NCI-H524 treated with DMSO at 0.1 percent for 48 hours (cell line): ENCODE results near the gene PLXNA2.

Source experiments
- DNase-seq: peaks from one replicate; lab custom pipeline; 2025; lab: John Stamatoyannopoulos, UW

The PLXNA2 gene

DNA sequence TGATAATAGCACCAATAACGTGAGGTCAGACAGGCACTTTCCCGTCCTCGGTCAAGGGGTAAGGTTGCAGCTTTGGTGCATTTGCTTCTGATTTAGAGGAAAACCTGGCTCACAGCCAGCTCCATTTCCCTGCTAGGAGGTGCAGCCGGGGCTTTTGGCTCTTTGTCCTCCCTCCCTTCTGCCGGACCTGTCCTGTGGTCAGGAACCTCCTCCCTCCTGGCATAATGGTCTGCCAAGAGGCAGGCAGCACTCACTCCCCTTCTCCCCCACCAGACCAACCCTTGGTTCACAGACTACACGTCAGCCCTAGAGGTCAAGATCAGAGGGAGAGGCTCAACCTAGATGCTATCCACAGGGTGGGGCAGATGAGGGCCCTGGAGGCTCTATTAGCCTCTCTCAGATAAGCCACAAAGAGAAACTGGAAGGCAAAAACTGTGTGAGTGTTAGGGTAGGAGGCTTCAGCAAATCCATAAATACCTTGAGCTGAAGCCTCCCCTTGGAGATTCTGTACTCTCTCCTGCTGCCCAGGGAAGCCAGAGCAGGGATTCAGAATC, 64.8 kb downstream of the PLXNA2 start:
- DNase-seq: no peak

DNA sequence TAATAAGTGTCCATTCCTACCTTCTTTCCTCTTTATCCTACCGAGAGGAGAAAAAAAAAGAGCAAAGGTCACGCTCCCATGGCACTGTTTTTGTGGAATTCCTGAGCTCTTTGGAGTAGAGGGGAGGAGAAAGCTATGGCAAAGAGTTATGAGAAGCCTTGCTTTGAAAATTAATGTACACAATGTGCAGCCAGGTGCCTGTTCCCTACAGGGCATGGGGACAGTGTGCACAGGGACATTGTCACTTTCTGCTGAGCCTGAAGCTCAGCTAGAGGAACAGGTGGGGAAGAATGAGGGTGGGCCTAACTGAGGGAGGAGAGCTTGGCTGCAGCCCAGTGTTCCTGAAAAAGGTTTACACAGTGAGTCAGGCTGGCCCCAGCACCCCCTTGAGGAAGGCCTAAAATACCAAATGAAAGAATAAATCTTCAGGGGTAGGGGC, 66.1 kb downstream of the PLXNA2 start:
- DNase-seq: no peak

DNA sequence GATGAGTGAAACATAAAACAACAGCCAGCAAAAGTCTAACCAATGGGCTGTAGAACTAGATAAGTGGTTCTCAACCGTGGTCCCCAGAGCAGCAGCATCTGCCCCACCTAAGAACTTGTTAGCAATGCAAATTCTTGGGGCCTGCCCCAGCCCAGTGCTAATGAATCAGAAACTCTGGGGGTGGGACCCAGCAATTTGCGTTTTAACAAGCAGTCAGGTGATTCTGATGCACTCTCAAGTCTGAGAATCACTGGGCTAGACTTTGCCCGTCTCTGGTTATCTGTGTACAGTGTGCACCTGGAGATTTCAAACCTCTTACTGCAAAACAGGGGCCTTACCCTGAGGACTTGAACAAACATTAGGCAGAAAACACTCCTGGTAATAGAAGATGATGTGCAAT, 66.5 kb downstream of the PLXNA2 start:
- DNase-seq: no peak

DNA sequence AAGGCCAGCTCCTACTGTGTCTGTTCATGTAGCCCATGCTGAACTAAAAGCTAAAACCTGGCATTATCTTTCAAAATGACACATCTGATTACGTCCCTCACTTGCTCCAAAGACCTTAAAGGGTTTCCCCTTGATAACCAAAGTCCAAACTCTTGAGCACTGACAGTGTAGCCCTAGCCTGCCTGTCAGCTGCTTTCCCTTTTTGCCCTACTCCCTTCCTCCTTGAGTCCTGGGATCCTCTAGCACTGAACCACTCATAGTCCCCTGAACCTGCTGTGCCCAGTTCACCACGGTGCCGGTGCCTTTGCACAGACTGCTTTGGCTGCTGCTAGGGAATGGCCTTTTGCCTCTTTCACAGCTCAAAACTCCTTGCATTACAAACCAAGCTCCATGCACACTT, 67.5 kb downstream of the PLXNA2 start:
- no peak for DNase-seq

DNA sequence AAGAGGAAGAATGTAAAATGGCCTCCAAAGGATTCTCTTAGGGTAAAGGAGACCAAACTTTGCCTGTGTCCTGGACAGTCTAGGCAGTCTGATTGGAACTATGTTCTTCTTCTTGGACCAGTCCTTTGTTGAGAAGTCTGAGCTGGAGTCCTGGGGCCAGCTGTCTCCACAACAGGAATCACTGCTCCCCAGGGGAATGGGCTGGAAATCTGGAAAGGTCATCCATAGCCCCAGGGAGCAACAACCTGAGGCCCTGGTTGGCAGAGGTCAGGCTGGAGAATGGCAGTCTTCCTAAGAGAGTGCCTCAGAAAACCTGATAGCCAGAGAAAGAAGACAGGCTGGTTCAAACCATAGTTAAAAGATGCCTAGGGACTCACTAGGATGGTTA, 68.7 kb downstream of the PLXNA2 start:
- DNase-seq: no peak

DNA sequence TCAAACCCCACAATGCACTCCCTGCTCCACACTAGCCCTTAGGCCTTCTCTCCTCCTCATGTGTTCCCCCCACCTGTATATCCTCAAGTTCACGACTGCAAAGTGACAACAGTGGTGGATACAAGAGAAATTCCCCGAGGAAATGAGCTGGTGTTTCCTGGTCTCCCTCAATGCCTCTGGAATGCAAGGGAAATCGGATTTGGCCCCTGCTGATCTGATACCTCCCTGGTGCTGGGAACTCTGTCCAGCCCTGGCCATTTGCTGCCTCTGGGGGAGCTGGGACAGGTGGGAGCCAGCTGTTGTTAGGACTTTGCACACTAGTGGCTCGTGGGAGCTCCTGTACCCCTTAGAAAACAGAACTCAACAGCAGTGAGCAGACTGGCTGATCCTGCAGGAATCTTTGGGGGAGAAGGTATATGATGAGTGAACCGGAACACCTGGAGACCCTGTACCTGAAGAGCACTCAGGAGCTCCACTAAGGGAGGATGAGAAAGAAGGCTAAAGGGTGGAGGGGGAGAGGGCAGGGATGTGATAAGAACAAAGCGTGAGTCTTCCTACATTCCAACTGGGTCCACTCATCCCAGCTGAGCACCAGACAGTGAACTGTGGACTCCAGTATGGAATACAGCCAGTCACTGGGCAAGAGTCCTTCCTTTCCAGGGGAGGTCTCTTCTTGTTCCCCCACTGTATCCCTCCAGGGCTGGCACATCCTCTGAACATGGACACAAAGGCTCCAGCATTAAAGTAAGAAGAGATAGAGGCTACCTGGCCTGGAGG, 69.3 kb downstream of the PLXNA2 start:
- DNase-seq: no peak

DNA sequence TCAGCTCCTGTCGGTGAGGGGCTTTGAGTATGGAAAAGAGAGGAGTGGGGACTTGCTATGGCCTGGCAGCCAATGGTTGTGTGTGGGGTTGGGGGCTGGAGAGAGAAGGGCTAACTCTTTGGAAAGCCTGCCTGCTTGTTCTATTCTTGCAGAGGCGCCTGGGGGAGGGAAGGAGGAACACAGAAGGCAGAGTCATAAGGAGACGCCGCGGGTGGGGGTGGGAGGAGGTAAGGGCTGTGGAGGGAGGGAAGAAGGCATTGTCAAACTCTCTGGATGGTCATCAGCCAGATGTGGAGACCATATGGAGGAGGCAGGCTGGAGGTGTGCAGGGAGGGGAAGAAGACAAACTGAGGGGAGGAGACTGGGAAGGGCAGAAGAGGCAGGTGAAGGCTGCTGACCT, 70.0 kb downstream of the PLXNA2 start:
- peak; percentile 7 for DNase-seq

DNA sequence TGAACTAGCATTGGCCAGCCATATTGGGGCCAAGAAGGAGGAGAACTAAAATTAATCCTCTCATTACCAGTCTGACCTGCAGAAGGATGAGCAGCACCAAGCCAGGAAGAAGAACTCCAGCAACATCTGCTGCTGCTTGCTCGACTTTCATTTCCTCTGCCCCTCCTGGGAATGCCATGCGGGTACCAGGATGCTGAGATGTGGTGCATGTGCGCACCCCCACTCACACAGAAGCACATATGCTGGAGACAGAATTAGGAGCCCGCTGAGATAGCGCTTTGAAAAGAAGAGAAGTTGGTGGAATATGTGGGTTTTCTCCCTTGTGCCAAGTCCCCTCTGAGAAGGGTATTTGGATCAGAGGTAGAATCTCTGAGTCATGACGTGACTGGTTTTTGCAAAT, 70.4 kb downstream of the PLXNA2 start:
- no peak for DNase-seq

DNA sequence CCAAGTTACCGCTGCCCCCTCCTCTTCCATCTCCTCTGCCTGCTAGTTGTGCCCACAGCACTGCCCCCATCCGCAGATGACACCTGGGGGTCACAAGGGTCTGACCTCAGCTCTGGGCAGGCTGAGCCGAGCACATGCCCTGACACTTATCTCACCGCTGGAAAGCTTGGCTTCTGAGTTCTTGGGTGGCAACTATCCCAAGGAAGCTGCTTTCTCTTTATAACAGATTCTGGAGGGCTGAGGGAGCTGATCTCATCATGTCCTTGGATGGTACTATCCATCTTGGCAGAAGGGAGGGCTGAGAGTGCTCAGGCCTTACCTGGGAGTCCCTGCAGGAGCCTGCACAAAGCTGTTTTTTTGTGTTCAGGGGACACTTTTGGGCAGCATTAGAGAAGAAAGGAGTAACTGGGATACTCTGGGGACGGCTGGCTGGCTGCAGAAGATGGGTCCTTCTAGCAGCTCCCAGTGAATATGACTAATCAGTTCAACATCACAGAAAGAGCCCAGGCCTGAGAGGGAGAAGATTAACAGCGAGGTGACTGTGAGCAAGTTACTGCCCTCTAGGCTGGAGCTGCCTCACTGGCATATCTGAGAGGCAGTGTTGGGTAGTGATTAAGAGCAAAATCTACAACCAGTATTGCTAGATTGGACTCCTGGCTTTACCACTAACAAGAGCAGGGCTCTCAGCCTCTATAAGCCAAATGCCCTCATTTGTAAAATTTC, 71.6 kb downstream of the PLXNA2 start:
- DNase-seq: no peak

DNA sequence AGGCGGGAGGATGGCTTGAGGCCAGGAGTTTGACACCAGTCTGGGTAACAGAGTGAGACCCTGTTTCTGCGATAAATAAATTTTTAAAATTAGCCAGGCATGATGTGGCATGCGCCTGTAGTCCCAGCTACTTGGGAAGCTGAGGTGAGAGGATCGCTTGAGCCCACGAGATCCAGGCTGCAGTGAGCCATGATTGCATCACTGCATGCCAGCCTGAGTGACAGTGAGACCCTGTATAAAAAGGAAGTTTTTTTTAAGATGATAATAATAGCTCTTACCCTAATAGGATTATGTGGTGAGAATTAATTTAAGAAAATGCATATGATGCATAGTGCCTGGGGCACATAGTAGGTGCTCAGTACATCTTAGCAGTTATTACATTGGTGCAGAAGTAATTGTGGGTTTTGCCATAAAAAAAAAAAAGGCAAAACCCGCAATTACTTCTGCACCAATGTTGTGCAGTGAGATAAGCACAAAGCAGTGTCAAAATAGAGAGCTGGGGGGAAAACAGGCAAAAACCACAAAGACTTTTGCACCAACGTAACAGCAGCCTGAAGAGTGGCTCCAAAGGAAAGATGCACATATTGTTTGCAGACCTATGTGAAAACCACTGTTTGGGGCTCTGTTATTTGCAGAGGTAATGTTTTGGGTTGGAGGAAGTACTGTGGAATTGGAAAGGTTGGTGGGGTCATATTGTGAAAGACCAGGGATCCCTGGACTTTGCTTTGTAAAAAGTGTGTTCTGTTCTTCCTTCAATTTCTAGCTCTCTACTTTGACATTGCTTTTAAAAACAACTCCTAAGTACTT, 72.4 kb downstream of the PLXNA2 start:
- no peak for DNase-seq

DNA sequence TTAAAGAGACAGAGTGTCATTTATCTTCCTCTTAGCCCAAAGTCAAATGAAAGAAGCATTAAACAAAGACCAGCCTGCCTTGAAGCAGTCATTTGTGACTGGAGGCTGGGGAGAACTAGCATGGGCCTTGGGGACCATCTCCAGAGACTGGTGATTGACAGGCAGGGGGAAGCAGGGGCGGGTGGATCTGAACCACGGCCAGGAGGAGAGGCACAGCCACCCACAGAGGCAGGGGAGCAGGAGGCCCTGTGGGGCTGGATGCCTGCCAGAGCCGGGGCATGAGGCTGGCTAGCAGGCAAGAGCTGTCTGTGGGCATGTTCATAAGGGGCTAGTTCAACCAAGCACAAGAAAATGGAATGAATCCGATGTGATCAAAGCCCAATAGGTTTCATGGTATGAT, 73.9 kb downstream of the PLXNA2 start:
- no peak for DNase-seq

DNA sequence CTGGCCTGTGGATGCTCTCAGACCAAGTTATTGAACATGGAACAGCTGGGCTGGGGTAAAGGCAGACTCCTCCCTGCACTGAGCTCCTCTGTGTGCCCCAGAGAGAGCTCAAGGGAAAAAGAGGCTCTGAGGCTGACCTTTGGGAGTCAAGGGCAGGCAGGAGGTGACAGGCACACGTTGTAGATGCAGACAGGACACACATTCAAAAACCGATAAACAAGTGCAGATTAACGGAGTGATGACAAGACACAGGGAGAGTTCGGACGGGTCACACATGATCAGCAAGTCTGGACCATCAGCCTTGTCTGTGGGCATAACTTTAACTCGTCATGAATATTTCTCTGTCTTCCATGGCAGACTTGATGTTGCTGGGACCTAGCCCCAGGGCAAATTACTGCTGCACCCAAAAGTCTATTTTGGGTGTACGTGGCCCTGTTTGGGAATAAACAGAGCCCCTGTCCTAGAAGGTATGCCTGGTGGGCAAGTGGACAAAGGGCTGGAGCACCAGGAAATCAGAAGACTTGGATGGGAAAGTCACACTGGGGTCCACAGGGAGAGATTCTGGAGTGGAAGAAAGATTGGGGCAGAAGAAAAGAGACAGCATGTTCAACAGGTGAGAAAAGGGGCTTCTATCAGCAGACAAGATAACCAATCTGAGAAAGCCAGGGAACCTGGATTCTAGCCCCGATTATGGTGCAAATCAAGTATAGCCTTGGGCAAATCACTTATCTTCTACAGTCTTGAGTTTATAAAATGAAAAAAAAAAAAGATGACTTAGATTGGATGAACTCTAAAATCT, 74.9 kb downstream of the PLXNA2 start:
- DNase-seq: no peak

DNA sequence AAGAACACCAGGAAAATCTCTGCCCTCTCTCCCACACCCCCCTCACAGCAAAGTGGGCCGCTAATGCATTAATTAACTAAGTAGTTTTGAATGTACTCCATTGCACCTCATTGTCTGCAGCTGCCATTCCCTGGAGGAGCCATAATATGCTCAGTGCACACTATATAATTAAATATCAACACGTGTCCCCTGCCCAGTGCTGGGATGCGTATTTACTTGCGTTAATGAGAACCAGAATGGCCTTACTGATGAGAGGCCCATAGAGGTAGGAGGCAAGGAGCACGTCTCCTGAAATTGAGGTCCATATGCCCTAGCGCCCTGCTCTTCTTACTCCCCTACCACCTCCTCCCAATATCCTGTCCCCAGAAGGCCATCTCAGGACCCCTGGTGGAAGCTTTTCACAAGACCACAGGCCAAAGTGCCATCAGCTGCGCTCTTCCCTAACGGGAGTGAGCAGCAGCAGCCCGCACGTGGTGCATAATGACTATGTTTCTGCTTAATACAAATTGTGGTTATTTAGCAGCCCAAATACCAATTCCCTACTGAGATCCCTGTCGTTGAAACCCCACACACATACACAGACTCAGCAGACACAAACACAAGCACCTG, 76.8 kb downstream of the PLXNA2 start:
- DNase-seq: no peak

DNA sequence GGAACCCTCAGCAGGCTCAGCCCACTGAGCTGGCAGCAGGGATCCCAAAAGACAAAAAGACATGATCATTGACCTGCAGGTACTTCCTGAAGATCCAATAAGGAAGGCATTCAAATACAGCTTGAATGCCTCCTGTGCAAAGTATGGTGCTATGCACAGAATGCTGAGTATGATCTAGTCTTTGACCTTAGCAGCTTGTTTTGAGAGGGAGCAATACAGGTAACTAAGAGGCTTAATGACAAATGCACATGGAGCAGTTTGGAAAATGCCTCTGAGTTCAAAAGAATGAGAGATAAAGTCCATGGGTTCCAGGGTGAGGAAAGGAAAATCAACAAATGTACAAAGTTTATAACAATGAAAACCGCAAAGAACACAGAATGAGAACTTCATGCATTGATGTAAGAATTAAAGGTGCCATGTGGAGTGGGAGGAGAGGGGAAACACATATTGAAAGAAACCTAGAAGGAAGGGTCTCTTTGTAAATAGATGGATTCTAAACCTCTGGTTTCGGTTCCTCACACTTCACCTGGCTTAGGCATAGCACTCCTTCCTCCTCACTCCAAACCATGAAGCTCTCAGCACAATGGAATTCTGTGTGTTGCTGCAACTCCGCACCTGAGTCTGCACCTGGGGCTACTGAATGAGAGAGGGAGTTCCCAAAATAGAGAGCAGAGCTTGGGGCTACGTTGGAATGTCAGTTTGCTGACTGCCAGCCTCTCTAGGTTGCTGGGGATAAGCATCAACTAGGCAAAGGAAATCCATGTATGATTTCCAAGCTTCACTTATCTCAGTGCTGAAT, 77.6 kb downstream of the PLXNA2 start:
- no peak for DNase-seq

DNA sequence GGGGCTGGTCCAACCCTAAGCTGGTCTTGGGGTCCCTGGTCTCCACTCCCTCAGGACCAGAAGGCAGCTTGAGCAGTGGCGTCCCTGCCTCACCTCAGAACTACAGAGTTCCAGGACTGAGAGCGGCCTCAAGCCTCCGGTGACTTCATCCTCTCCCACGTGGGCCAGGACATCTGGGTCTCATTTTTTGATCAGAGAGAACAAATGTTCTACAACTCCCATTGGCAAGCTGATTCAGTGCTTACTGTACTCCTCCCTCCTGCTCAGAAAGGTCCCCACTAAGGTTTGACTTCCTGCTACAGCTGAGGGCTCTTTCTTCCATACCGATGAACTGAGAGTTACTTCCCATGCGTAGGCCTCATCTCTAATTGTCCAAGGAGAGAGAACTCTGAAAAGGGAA, 78.5 kb downstream of the PLXNA2 start:
- no peak for DNase-seq

DNA sequence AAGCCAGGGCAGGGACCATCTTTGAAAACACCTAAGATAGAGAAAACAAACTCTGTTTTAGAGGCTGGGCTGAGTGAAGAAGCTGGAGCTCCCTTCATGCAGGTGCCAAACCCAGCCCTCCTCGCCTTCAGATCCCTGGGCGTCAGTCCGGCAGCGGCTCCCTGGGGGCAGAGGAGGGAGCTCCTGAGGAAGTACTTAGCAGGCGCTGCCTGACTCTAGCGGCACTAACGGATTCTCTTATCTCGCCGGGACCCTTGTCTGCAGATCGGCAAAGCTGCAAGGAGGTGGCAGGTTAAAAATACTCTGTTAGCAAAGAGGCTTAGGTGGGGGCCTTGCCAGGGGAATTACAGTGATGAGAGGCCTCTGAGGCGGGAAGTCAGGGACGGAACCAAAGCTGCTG, 79.6 kb downstream of the PLXNA2 start:
- no peak for DNase-seq

DNA sequence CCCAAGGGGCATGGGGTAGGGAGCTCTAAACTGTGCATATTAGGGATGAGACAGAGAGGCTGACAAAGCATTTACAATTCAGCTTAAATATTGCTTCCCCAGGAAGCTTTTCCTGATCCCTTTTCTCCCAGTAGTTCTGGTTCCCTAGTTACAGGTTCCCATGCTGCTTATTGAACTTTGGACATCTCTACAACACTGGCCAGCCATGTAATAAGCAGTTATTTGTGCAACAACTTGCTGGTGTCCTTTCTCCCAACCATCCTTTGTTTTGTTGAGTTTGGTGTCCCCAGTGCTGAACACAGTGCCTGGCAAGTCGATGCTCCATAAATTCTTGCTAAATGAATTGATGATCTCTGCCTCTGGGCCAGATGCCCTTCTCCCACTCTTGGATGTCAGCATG, 80.6 kb downstream of the PLXNA2 start:
- no peak for DNase-seq

DNA sequence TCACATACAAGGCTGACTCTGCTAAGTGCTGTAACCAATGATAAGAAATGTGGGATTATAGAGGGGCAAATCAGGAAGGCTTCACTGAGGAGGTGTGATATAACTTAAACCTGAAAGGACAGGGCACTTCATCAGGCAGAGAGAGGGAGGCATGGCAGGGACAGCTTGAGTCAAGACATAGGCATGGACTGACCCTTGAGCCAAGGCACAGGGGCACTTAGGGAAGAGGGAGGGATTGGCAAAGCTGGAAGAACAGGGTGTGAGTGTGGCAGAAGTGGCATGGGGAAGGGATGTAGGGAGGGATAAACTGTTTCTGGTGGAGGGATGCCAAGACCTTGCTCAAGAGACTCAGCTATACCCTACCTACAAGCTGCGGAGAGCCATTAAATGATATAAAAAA, 81.3 kb downstream of the PLXNA2 start:
- no peak for DNase-seq

DNA sequence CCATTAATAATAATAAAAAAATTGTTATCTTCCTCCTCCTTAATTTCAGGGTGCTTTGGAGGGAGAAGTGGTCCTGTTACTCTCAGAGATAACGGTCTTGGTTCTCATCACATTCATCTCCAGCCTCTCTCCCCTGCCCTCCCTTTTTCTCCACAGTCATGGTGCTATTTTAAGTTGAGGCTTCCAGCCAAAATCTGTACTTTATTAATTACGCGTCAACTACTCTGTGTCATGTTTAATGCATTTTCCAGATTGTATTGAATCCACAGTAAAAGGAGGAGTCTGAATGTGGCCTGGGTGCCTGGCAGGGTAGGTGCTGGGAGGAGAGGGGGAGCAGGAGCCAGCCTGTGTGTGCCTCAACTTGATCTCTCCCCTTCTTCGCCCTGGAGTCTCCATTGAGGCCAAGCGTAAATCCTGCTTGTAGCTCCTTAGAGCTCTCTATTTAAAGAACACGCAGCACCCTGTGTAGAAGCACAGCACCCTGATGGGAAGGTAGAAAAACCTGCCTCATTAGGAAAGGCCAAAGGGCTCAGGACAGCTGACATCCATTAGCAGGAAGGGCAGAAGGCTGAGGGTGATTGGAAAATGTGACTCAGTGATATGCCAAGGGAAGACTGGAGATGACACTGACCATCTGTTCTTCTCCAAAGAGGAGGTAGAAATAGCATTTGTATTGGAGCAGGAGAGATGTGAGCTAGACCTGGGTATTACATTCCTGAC, 82.4 kb downstream of the PLXNA2 start:
- no peak for DNase-seq

DNA sequence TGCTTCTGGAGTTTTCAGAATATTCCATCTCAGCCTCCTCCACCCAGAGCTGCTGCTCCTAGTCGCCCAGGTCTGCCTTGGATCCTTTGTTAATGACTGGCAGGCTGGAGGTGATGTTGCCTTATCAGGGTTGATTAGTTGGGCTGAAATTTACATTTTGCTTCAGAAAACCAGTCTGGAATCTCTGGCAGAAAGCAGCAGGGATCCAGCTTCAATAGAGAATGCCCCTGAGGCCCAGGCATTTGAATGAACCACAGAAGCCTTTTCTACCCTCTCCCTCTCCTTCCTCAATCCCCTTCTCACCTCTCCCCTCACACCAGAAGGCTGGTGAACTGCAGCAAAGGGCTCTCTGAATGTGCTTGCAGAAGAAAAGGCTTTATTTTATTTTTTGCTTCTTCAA, 83.2 kb downstream of the PLXNA2 start:
- no peak for DNase-seq
